AG08396 (cell line): Measurements from ENCODE around the gene UCK2.

Experiments
- DNase-seq: peaks from one replicate; pipeline ENCODE4 v3.0.0; 2012; ENCODE audit warnings: low spot score, mixed read lengths

UCK2 gene

GRCh38 chr1:165856021-165856420 is 28.6 kb downstream of the UCK2 start:
- DNase-seq = no peak

GRCh38 chr1:165856606-165857005 is 29.2 kb downstream of the UCK2 start:
- DNase-seq = no peak

GRCh38 chr1:165857046-165857801 is 29.8 kb downstream of the UCK2 start:
- DNase-seq = no peak

- no peak for DNase-seq
These were observed 31.0 kb downstream of the UCK2 start for GRCh38 chr1:165858364-165858823.

GRCh38 chr1:165858967-165859845 is 31.8 kb downstream of the UCK2 start:
- no peak for DNase-seq

GRCh38 chr1:165860065-165860464 is 32.7 kb downstream of the UCK2 start:
- no peak for DNase-seq

GRCh38 chr1:165861911-165862310 is 34.5 kb downstream of the UCK2 start:
- no peak for DNase-seq

GRCh38 chr1:165862448-165862847 is 35.0 kb downstream of the UCK2 start:
- DNase-seq = no peak

- DNase-seq = no peak
These were observed 35.9 kb downstream of the UCK2 start for GRCh38 chr1:165863346-165863745.

- DNase-seq = no peak
These were observed 38.4 kb downstream of the UCK2 start for GRCh38 chr1:165865633-165866340.

- DNase-seq = no peak
These were observed 41.9 kb downstream of the UCK2 start for GRCh38 chr1:165869343-165869742.

GRCh38 chr1:165871311-165872067 is 44.1 kb downstream of the UCK2 start:
- no peak for DNase-seq

GRCh38 chr1:165873481-165873880 is 46.1 kb downstream of the UCK2 start:
- DNase-seq = no peak

GRCh38 chr1:165874643-165875042 is 47.2 kb downstream of the UCK2 start:
- DNase-seq = no peak

- DNase-seq = no peak
These were observed 47.8 kb downstream of the UCK2 start for GRCh38 chr1:165875171-165875570.

- no peak for DNase-seq
These were observed 48.2 kb downstream of the UCK2 start for GRCh38 chr1:165875604-165876003.

- no peak for DNase-seq
These were observed 48.7 kb downstream of the UCK2 start for GRCh38 chr1:165876121-165876520.

- DNase-seq = no peak
These were observed 50.0 kb downstream of the UCK2 start for GRCh38 chr1:165877411-165877810.

GRCh38 chr1:165877940-165878556 is 50.6 kb downstream of the UCK2 start:
- DNase-seq = no peak

- no peak for DNase-seq
These were observed 52.5 kb downstream of the UCK2 start for GRCh38 chr1:165879946-165880345.

- DNase-seq = no peak
These were observed 53.6 kb downstream of the UCK2 start for GRCh38 chr1:165880993-165881392.
